ENCODE data around the gene HHATL.

Gene HHATL

DNA sequence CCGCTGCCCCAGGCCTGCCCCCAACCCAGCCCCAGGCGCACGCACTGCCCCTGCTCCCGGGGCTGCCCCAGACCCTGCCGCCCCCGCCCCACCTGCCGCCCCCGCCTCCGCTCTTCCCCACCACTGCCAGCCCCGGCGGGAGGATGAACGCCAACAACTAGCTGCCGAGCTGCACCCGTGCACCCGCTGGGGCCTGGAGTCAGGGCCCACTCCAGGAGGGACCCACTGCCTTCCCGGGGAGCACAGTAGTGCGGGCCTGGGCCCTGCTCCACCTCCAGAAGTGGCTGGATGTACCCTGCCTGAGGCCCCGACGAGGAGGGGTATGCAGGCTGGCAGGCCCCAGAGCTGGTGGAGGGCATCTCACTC is 38.2 kb downstream of the HHATL start:
- DNase-seq (ENCODE audit: low read depth in 3 of 3): no peak

DNA sequence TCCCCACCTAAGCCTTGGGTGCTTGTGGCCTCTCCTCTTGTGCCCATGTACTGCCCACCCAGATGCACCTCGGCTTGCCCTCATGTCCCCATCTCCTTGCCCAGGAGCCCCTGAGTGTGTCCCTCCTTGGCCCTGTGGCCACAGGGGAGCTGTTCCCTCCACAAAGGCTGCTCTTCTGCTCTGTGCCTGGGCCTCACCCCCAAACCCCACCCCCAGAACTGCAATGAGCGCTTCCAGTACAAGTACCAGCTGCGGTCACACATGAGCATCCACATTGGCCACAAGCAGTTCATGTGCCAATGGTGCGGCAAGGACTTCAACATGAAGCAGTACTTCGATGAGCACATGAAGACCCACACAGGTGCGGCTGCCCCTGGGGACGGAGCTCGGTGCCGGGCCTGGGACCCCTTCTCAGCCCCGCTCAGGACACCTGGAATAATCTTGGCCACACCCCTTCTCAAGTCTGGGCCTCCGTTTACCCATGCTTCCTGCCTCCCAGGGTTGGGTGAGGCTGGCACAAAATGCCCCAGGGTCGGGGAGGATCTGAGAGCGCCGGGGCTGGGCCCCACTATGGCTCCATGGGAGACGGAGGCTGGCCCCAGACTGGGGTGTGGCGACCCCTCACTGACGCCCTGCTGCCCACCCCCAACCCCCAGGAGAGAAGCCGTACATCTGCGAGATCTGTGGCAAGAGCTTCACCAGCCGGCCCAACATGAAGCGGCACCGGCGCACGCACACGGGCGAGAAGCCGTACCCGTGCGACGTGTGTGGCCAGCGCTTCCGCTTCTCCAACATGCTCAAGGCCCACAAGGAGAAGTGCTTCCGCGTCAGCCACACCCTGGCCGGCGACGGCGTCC is 38.8 kb downstream of the HHATL start:
- DNase-seq (ENCODE audit: low read depth in 3 of 3): no peak

DNA sequence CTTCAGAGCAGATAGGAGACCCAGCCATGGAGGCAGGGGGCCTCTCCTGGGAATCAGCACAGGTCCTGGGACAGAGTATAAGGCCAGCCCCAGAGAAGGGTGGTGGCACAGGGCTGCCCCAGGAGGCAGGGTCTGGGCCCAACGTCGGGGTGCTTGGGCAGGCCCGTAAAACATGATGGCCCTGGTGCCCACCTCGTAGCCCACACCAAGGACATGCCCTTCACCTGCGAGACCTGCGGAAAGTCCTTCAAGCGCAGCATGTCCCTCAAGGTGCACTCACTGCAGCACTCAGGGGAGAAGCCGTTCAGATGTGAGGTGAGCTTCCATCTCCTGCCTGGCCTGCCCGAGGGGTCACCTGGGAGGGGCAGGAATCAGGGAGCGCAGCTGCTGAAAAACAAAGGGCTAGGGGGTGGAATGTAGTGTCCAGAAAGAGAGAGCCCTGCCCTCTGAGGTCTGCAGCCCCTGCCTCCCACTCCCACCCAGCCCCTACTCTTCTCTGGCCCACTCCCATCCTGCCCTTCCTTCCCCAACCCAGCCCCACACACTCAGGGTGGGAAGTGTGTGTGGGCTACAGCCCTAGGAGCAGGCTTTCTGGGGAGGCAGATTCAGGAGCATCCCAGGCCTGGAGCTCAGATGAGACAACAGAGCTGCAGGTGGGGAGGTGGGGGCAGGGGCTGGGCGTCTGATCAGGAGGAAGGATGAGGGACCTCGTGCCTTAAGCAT is 39.6 kb downstream of the HHATL start:
- no peak for DNase-seq (ENCODE audit: low read depth in 3 of 3)

DNA sequence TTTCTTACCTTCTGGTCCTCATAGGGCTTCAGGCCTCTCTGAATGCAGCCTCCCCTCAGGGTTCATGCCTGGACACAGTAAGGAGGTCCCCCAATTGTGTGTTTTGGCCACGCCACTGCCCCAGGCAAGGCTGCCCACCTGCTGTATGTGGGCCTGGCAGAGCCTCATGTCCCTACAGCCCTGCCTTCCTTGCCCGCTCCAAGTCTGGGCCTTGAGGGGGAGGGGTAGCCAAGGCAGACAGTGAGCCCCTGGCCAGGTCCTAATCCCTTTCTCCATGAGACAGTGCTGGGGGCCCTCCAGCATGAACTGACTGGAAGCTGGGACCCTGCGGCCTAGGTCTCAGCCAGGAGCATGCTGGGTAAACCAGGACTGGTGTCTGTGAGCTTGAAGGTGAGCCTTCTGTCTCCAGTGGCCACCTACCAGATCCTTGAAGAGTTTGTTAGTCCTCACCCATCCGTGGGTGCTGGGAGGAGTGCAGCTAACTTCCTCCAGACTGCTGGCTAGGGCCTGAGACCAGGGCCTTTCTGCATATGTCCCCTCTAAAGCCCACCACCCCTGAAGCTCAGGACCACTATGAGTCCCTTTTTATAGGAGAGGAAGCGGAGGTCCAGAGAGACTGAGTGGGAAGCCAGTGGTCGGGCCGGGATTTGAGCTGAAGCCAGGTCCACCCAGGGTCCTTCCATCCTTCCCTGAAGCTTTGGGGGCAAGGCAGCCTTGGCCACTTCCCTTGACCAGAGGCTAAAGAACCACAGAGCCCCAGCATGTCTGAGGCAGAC is 40.4 kb downstream of the HHATL start:
- no peak for DNase-seq (ENCODE audit: low read depth in 3 of 3)

DNA sequence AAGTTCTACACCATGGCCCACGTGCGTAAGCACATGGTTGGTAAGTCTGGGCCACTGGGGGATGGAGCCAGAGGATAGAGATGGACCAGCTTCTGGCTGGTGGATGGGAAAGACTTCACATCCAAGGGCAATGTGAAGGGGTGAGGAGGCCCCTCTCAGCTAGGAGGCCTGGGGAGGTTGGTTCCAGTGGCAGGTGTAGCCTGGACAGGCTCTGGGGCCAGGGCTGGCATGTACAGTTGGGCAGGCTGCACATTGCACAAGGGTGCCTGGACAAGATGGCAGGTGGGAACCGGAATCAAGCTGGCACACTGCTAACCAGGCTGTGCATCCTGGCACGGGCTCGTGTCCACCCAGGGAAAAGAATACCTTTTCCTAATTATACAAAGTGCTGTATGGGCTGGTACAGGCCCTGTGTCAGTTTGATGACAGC is 41.0 kb downstream of the HHATL start:
- DNase-seq (ENCODE audit: low read depth in 3 of 3): no peak

DNA sequence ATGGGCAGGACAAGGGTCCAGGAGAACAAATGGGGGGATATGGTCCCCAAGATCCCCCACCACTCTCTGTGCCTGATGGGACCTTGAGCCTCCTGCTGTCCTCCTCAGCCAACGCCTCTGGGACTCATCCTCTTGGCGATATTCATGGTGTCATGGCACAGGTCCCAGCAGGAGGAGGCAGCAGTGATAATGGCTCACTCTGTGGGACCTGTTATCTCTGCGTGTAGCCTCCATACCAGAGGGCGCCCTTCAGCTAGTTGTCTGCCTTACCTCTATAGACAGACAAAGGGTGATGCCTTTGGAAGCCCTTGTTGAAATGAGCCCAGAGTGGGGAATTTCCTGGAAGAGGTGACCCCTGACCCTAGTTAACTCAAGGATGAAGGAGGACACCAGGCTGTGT is 41.7 kb downstream of the HHATL start:
- no peak for DNase-seq (ENCODE audit: low read depth in 3 of 3)

DNA sequence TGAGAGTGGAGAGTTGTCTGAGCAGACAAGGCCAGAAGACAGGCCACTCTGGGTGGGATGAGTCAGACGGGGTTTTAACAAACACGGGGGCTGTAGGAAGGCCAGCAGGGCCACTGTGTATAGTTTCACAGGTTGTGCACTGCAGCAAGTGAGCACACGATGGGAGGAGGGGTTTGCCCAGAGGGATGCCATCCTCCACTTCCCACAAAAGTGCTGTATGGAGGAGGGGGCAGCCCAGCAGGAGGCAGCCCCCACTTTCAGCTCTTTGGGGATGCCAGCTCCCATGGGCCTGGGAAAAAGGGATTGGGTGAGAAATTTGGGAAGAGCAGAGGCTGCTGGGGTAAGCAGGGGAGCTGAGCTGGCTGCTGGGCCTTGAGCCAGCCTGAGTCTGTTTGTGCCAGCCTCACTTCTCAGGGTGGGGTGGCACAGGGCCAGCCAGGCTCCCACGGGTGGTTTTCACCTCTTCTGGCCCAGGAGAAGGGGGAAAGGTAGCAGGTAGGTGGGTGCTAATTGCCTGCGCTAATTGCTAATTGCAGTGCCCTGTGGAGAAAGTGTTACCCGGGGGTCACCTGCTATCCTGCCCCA is 42.4 kb downstream of the HHATL start:
- no peak for DNase-seq (ENCODE audit: low read depth in 3 of 3)

DNA sequence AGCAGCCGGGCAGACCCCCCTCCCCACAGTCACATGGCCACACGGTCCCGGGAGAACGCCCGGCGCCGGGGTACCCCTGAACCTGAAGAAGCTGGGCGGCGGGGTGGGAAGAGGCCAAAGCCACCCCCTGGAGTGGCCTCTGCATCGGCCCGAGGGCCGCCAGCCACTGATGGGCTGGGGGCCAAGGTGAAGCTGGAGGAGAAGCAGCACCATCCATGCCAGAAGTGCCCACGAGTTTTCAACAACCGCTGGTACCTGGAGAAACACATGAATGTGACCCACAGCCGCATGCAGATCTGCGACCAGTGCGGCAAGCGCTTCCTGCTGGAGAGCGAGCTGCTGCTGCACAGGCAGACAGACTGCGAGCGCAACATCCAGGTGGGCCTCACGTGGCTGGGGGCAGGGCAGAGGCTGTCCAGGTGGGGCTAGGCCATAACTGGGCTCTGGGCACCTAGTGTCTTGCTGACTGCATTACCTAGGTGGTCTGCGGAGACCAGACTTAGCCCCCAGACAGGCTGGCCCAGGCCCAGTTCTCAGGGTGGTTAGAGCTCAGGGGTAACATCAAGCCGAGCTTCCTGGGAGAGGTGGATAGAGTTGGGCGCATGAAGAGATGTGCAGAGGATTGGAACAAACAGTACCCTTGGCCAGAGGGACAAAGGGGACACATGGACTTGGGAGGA is 43.0 kb downstream of the HHATL start:
- no peak for DNase-seq (ENCODE audit: low read depth in 3 of 3)

DNA sequence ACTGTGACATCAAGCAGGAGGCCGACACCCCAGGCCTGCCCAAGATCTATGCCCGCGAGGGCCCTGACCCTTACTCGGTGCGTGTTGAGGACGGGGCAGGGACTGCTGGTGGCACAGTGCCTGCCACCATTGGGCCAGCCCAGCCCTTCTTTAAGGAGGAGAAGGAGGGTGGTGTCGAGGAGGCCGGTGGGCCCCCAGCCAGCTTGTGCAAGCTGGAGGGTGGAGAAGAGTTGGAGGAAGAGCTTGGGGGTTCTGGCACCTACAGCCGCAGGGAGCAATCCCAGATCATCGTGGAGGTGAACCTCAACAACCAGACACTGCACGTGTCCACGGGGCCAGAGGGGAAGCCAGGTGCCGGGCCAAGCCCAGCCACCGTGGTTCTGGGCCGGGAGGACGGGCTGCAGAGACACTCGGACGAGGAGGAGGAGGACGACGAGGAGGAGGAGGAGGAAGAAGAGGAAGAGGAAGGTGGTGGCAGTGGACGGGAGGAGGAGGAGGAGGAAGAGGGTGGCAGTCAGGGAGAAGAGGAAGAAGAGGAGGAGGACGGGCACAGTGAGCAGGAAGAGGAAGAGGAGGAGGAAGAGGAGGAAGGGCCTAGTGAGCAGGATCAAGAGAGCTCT is 43.7 kb downstream of the HHATL start:
- DNase-seq (ENCODE audit: low read depth in 3 of 3): no peak

DNA sequence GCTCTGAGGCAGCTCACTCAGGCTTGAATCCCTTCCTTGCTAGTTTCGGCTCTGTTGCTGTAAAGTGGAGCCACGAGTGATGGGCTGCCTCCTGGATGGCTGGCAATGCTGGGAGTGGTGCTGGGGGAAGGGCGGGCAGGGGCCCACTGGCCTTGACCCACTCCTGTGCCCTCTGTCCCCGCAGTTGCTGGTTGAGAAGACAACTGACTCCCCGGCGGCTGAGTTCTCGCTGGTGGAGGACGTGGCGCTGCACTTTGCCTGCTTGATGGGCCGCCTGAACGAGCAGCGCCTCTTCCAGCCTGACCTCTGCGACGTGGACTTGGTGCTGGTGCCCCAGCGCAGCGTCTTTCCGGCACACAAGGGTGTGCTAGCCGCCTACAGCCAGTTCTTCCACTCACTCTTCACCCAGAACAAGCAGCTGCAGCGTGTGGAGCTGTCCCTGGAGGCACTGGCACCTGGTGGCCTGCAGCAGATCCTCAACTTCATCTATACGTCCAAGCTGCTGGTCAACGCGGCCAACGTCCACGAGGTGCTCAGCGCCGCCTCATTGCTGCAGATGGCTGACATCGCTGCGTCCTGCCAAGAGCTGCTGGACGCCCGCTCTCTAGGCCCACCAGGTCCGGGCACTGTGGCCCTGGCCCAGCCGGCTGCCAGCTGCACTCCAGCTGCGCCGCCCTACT is 44.4 kb downstream of the HHATL start:
- DNase-seq (ENCODE audit: low read depth in 3 of 3): no peak

DNA sequence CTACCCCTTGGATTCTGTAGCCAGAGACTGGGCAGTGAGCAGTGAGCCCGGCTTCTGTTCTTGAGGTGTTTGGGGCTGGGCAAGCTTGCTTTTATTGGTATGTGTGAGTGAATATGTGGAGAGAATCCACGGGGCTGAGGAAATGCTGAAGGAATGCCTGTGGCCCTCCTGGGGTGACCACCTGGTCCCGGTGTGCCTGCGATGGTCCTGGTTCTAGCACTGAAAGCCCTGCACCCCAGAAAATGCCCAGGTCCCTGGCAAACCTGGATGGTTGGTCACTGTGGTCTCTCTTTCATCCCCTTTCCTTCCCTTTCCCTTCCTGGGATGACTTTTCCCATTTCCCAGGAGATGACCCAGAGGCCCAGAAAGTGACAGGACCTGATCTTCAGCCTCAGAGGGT is 44.9 kb downstream of the HHATL start:
- no peak for DNase-seq (ENCODE audit: low read depth in 3 of 3)

DNA sequence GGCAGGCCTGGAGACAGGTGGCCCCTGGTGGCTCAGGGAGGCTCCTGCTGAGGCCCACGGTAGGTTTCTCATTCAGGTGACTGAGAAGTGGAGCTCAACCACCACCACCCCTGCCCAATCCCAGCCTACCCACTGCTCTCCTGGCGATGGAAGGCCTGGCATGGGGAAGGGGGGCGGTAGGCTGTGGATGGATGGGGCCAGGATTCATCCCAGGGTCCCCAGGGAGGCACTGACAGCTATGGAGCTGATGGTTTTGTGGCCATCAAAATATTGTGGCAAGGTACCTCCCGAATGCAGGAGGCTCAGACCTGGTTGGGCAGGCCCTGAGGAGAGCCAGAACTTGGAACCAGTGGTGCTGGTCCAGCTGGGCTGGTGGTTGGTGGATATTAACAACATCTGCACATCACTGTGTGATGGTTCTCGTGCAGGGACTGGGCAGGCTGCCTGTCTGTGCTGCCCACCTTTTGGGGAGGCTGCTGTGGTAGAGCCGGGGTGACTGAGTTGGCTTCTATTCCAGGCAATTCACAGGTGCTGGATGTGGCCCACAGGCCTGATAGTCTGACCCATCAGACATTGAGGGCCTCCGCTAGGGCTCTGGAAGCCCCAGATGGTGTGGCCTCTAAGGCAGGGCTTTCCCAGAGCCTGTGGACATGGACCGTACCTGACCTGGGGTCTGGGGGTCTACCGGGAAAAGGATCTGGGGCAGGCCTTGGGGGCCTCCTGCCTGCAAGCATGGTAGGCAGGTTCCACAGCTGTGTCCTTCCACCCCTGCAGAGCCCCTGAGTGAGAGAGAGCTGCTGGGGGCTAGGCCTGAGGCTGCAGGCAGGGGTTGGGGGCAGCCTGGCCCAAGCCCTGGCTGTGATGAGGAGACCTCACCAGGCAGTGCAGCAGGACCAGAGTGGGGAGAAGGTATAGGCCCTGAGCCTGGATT is 45.7 kb downstream of the HHATL start:
- no peak for DNase-seq (ENCODE audit: low read depth in 3 of 3)

DNA sequence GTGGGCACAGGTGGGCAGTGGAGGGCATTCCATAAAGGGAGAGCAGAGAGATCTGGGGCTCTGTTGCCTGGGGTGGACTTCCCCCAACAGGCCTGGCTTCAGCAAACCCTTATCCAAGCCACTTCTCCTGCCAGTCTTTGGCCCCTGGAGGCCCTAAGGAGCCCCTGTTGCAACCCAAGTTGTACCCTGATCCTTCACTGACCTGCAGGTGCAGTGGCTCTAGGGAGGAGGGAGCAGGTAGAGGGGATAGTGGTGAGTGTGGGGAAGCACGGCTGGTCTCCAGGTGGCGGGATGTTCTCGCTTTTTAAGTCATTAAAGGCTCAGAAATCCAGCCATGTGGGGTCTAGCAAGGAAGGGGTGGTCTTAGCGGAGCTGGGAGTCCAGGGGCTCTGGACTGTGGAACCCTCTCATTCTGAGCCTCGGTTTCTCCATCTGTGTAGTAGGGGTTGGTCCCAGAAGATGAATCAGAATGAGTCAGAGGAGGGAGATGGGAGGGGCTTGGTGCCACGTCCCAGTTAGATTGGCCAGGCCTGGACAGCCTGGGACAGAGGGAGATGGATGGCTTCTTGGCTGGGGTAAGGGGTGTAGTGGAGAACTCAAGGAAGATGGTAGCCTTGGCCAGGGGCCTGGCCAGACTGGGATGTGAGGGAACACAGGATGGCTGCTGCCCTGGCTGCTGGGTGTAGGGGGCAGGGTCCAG is 46.5 kb downstream of the HHATL start:
- DNase-seq (ENCODE audit: low read depth in 3 of 3): no peak

DNA sequence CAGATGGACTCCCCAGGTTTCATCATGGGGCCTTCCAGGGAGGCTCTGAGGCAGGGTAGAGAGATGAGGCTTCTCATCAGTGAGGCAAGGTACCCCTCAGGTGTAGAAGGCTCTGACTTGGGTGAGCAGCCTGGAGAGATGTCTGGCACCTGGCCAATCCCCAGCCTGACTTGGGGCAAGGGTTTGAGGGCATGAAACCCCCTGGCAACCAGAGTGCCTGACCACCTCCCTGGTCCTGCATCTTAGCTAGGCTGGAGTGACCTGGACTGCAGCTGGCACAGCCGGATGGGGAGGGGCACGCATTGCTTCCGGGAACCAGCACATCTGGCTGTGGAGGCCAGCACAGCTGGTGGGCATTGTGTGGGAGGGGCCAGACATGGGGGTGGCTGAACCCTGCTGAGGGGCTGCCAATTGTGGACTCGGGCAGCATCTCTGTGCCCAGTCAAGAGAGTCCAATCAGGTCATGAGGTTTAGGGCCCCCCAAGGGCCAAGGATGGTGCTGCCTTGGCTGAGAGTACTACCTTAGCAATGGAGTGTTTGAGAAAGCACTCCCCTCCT is 47.2 kb downstream of the HHATL start:
- DNase-seq (ENCODE audit: low read depth in 3 of 3): no peak

DNA sequence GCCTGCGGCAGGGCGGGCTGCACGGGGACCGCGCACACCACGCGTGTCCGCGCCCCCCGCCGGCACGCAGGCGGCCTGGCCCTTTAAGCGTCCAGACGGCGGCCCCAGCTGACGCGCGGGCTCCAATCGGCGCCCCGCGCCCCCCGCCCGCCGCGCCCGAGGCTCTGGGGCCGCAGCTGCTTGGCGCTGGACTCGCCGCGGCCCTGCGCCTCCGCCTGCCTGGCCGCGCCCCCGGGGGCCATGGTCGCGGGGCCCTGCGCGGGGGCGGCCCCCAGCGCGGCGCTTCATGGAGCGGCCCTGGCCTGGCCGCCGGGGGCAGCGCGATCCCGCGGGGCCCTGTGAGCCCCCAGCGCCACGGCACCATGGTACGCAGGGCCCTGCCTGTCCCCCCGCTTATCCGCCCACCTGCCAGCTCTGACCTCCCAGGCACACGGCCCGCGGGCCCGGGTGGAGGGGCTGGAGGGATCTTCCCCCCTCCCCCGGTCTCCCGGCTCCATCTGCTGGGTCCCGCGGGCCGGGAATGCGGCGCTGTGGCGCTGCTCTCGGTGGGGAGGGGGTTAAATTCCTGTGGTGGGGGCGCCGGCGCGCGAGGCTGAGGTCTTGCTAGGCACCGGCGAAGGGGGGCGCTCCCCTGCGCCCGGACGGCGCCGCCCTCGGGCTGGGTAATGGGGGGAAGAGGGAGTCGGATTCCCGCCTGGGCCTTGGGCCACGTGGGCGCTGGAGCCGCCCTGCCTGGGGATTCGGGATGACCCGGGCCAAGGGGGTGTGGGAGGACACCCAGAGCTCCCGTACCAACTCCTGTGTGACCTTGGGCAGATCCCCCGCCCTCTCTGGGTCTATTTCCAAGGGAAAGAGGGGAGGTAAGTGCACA is 48.0 kb downstream of the HHATL start:
- no peak for DNase-seq (ENCODE audit: low read depth in 3 of 3)

DNA sequence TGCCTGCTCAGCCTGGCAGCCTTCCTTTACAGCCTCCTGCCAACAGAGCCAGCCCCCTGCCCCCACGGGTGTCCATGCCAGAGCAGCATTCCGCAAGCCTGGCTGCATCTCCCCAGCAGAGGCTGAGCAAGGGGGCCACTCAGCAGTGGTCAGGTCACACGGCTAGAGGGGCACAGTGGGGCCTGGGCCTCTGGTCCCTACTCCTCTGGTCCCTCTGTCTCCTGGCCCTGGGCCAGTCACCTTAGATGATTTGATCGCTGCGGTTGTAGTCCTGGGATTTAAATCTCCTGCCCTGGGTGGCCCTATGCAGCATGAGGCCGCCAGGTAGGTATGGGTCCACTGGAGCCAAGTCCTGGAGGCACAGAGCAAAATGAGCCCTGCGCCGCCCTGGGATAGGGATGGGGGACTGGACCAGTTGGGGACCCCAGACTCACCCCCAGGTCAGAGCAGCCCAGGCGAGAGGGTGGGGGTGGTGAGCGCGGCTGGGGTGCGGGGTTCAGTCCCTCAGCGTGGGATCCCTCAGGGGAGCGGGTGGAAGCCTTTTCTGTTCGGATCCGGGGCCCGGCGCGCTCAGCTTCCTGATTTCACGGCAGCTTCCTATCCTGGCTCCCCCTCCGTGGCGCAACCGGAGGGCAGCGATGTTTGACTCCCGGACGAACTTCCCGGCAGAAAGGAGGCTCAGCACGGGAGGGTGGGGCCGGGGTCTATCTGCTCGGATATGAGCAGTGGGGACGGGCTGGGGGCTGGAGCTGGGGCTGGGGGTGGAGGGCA is 48.9 kb downstream of the HHATL start, which contains the start of gene ZBTB47:
ZBTB47 (plus strand) TSS at position 138 of the 771 bp plus-strand sequence. CDS start 4,659 bp downstream, outside the sequence.
- DNase-seq (ENCODE audit: low read depth in 3 of 3): no peak

DNA sequence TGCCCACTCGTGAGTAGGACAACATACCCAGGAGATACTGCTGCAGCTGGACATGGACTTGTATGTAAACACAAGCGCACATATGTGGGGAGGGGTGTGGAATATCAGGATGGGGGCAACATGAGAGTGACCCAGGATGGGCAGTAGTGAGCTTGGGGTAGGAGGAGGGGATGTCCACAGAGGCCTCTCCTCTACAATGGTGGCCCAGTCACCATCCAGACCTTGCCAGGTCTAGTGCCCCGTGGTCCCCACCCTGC is 49.4 kb downstream of the HHATL start:
- no peak for DNase-seq (ENCODE audit: low read depth in 3 of 3)
